ENCODE results near the gene CLRN1.

Gene CLRN1

DNA sequence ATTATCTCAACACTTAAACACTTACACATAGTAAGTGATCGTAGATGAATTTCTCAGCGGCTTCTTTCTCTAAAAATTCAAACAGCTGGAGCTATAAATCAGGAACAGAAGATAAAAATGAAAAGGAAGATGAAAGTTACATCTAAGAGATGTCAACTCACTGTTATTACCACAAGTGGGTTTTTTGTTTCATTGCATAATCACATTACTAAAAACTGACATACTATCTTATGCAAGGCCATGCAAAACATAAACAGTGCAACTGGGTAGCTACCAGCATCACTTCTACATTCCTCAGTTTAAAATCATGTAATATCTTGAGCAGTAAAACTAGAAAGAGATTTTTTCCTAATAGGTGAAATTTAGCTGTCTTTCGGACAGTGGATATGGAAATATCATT is 82.2 kb downstream of the CLRN1 start:
- TF ChIP-seq, protein P1, sequence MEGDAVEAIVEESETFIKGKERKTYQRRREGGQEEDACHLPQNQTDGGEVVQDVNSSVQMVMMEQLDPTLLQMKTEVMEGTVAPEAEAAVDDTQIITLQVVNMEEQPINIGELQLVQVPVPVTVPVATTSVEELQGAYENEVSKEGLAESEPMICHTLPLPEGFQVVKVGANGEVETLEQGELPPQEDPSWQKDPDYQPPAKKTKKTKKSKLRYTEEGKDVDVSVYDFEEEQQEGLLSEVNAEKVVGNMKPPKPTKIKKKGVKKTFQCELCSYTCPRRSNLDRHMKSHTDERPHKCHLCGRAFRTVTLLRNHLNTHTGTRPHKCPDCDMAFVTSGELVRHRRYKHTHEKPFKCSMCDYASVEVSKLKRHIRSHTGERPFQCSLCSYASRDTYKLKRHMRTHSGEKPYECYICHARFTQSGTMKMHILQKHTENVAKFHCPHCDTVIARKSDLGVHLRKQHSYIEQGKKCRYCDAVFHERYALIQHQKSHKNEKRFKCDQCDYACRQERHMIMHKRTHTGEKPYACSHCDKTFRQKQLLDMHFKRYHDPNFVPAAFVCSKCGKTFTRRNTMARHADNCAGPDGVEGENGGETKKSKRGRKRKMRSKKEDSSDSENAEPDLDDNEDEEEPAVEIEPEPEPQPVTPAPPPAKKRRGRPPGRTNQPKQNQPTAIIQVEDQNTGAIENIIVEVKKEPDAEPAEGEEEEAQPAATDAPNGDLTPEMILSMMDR (IDR thresholded peaks at IDR 0.05; ENCODE audit: control insufficient read depth, insufficient read depth, low read depth, low read length, missing control alignments), result no peak
- H3K4me3 ChIP-seq (ENCODE audit: control insufficient read depth, low read depth, low read length), result no peak overlapping the region
- DNase-seq (ENCODE audit: low read depth), result peak; percentile 31

DNA sequence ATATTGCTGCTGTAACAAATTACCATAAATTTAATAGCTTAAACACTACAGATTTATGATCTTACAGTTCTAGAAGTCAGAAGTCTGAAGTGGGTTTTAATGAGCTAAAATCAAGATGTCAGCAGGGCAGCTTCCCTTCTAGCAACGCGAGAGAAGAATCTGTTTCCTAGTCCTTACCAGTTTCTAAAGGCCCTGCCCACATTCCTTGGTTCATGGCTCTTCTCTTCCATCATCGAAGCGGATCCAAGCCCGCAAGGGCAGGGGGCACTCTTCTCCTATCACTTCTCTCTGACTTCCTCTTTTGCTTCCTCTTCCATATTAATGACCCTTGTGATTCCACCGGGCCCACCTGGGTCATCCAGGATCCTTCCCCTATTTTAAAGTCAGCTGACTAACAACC is 83.4 kb downstream of the CLRN1 start:
- DNase-seq (ENCODE audit: low read depth), result no peak
- H3K4me3 ChIP-seq (ENCODE audit: control insufficient read depth, low read depth, low read length), result no peak overlapping the region
- TF ChIP-seq, protein P1 (IDR thresholded peaks at IDR 0.05; ENCODE audit: control insufficient read depth, insufficient read depth, low read depth, low read length, missing control alignments), result no peak

DNA sequence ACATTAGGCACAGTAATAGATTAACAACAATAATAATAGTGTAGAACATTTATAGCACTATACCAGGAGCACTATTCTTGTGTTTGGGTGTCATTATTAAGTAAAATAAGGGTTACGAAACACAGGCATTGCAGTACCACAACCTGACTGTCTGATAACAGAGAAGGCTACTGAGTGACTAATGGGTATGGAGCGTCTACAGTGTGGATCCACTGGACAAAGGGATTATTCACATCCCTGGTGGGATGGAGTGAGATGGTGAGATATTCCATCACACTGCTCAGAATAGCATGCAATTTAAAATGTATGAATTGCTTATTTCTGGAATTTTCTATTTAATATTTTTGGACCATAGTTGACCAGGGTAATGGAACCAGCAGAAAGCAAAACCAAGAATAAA is 85.5 kb downstream of the CLRN1 start:
- no peak for DNase-seq (ENCODE audit: low read depth)
- TF ChIP-seq, protein P1 (IDR thresholded peaks at IDR 0.05; ENCODE audit: control insufficient read depth, insufficient read depth, low read depth, low read length, missing control alignments), result no peak
- H3K4me3 ChIP-seq (ENCODE audit: control insufficient read depth, low read depth, low read length), result no peak overlapping the region

DNA sequence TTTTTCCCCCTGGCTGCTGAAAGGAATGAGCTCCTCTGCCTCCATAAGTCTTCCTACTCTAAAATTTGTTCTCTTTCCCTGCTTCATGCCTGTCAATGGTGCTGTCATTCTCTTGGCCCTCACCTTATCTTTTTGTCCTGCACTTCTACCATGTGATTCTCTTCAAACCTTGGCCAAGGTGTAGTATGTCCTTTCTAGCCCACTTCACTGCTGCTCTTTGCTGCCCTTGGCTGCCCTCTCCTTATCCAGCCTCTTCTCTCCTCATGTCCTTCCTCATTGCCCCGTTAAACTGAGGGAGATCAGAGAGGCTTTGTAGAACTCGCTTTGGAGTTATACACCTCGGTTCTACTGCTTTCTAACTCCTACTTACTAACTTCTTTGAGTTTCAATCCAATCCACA is 87.0 kb downstream of the CLRN1 start:
- DNase-seq (ENCODE audit: low read depth), result no peak
- TF ChIP-seq, protein P1 (IDR thresholded peaks at IDR 0.05; ENCODE audit: control insufficient read depth, insufficient read depth, low read depth, low read length, missing control alignments), result no peak
- no peak overlapping the region for H3K4me3 ChIP-seq (ENCODE audit: control insufficient read depth, low read depth, low read length)

DNA sequence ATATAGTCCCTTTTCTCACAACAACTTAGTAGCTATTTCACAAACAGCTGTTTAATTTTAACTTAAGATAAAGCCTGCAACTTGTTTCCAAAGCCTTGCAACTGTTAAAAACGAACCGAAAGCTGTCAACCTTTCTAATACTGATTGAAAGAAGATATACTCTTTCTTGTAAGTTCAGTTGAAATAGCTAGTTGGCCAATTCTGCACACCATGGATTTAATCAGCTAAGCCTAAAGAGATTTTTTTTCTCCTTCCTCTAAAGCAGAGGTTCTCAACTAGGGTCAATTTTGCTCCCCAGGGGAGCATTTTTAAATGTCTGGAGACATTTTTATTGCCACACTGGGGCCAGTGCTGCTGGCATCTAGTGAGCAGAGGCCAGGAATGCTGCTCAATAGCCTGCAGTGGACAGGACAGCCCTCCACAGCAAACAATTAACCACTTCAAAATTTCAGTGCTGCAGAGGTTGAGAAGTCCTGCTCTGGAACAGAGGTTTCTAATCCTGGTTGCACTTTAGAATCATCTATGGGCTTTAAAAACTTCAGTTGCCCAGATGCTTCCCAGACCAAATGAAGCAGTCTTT is 93.4 kb downstream of the CLRN1 start:
- no peak overlapping the region for H3K4me3 ChIP-seq (ENCODE audit: control insufficient read depth, low read depth, low read length)
- DNase-seq (ENCODE audit: low read depth), result no peak
- TF ChIP-seq, protein P1 (IDR thresholded peaks at IDR 0.05; ENCODE audit: control insufficient read depth, insufficient read depth, low read depth, low read length, missing control alignments), result no peak

DNA sequence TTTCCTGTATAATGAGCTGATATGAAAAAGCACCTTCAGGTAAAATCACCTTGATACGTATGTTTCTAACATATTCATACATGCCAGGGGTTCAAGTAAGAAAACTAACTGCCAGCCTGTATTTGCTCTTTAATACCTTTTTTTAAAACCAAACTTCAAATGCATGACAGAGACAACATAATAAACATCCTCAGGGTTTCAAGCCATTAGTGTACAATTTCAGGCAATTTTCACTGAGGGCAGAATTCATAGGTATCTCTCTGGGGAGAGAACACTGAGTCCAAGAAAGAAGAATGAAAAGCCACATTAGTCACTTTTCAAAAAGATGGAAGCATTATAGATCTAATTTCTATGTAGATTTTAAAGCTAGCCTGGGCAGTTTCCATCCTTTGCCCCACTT is 94.2 kb downstream of the CLRN1 start:
- DNase-seq (ENCODE audit: low read depth), result no peak
- no peak overlapping the region for H3K4me3 ChIP-seq (ENCODE audit: control insufficient read depth, low read depth, low read length)
- TF ChIP-seq, protein P1 (IDR thresholded peaks at IDR 0.05; ENCODE audit: control insufficient read depth, insufficient read depth, low read depth, low read length, missing control alignments), result no peak

DNA sequence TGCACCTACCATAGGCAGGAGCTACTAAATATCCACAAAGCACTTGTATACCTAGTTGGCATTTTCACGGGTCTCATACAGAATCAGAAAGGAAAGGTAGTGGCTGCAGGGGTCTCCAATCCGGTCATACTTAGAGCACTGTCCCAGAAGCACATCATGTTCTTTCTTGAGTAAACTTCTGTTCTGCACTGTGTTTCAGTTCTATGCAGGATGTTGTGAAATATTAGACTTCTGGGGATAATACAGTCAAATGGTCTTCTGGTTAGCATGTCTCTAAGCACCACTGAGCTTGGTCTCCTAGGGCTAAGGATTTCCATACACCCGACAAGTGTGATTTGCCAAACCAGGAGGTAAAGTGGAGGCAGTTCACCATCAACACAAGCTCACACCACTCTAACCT is 95.2 kb downstream of the CLRN1 start:
- DNase-seq (ENCODE audit: low read depth), result no peak
- H3K4me3 ChIP-seq (ENCODE audit: control insufficient read depth, low read depth, low read length), result no peak overlapping the region
- TF ChIP-seq, protein P1 (IDR thresholded peaks at IDR 0.05; ENCODE audit: control insufficient read depth, insufficient read depth, low read depth, low read length, missing control alignments), result no peak
